Endothelial cell of umbilical vein (primary cell): ENCODE results near the gene C1orf174.

ENCODE experiments used
- CTCF ChIP-seq, 2 donors: IDR thresholded peaks; 1 replicate in 1 of 2; 2 replicates in 1 of 2; pipeline ENCODE4 v1.5.1; 2011; ENCODE audit warnings: low read length in 2 of 2, mild to moderate bottlenecking in 2 of 2, moderate library complexity in 2 of 2, control low read depth in 1 of 2, inconsistent platforms in 1 of 2, low read depth in 1 of 2; ENCODE audit not compliant: insufficient read depth in 1 of 2; ENCODE audit errors: extremely low read depth in 1 of 2
- EZH2 ChIP-seq: IDR thresholded peaks from 2 replicates; pipeline ENCODE4 v1.6.1; 2012; ENCODE audit warnings: borderline replicate concordance, low read depth, mild to moderate bottlenecking, moderate library complexity, low read length, inconsistent platforms; ENCODE audit not compliant: severe bottlenecking

- TF ChIP-seq EZH2, result no peak
- no peak for TF ChIP-seq CTCF (IDR thresholded peaks at IDR 0.05; ENCODE audit: extremely low read depth in 1 of 2, insufficient read depth in 1 of 2, low read depth in 1 of 2, low read length in 2 of 2)
These were observed 30.4 kb upstream of the C1orf174 start for GRCh38 chr1:3930301-3931006.
